ENCODE results near the gene EPN2.

DNA sequence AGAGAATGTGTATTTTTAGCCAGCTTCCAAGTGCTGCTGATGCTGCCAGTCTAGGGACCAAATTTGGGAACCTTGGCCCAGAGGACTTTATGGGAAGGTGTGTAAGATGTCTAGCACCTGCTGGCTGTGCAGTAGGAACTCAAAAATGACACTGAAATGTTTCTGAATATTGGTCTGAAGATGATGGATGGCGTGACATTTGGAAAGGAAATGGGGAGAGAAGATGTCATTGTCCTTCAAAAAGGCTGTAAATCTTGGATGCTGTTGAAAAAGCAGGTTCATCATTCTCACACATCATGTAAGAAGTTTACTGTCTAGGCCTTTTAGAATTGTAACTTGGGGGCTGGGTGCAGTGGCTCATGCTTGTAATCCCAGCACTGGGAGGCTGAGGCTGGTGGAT lies 6.7 kb downstream of the EPN2 start:
- TF ChIP-seq GATA2 (IDR thresholded peaks at IDR 0.05; ENCODE audit: low read depth, low read length) (no peak), GATA3 (IDR thresholded peaks at IDR 0.05; ENCODE audit: low read depth, low read length) (no peak)
